ENCODE data around the gene PLEKHO1.
A peak's percentile ranks its signal among the peaks of the same experiment; 100 is the strongest.
"Not testable (repeated sequence)": the region's sequence is repeated elsewhere in the genome, so short reads cannot be mapped to it uniquely, and the experiment has no call there.

The PLEKHO1 gene, protein sequence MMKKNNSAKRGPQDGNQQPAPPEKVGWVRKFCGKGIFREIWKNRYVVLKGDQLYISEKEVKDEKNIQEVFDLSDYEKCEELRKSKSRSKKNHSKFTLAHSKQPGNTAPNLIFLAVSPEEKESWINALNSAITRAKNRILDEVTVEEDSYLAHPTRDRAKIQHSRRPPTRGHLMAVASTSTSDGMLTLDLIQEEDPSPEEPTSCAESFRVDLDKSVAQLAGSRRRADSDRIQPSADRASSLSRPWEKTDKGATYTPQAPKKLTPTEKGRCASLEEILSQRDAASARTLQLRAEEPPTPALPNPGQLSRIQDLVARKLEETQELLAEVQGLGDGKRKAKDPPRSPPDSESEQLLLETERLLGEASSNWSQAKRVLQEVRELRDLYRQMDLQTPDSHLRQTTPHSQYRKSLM

GRCh38 chr1:150149271-150150132 lies at the start of gene PLEKHO1:
TSS of gene PLEKHO1 (plus strand) at chr1:150149916. CDS start at chr1:150150258, 342 bp downstream.
- DNase-seq = peak; percentile 29 to 61

GRCh38 chr1:150102986-150103385 lies 46.7 kb upstream of the PLEKHO1 start:
- no peak for DNase-seq

DNA sequence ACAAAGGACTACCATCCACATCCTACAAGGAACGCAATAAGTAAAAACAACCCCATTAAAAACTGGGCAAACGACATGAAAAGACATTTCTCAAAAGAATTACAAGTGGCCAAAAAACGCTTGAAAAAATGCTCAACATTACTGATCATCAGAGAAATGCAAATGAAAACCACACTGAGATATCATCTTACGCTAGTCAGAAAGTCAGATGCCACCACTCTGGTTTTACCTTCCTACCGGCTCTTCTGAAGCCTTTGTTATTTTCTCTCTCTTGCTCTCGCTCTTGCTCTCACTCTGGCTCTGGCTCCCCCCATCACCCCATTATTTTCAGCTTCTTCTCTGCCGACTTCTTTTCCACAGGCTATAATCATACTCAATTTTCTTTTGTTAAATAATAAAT lies 43.4 kb upstream of the PLEKHO1 start:
- DNase-seq = no peak

DNA sequence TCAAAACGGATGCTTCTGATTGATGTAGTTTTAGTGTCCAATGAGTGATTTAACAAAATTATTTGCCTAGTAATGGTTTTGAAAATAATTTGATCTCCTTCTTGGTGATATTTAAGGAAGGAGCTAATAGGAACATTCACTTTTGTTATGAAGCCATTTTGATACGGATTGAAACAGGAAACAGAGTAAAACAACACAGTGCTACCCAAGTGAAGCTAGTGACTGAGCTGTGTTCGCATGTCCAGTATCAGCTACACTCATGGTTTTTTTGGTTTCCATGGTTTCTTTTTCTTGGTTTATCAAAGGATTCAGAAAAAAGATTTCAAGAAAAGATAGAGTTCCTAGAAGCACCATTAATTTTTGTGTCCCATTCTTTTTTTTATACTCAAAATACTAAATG lies 40.1 kb upstream of the PLEKHO1 start:
- no peak for DNase-seq

GRCh38 chr1:150110116-150110515 lies 39.6 kb upstream of the PLEKHO1 start:
- no peak for DNase-seq

- DNase-seq = no peak
Observed at GRCh38 chr1:150111670-150112069, 38.0 kb upstream of the PLEKHO1 start.

DNA sequence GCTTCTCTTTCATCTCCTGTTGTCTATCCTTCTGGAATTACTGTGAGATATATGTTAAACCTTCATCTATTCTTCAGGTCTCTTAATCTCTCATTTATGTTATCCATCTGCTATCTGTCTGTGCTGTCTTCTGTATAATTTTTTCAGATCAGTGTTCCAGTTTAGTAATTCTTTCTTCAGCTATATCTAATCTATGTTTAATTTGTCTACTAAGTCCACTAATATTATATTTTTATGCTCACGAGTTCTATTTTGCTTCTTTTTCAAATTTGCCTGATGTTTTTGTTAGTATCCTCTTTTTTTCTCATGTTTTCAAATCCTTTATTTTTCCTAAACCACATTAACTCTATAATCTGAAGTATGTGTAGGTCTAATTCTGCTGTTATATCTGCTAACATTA lies 34.6 kb upstream of the PLEKHO1 start:
- no peak for DNase-seq

DNA sequence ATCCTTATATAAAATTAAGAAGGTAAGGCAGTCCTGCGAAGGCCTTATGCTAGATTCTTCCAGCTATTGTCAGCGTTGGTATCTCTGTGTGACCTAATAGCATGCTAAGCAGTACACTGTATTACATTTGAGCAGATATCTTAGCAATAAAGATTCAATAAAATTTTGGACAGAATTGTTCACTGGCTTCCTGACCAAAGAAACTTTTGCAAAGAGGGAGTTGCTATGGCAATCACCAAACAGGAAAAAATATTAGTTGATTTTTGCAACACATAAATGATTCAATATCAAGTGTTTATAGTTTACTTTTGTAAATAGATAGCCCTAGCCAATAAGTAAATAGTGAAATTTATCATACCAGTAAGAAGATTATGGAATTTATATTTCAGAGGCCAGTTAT lies 31.0 kb upstream of the PLEKHO1 start:
- no peak for DNase-seq

DNA sequence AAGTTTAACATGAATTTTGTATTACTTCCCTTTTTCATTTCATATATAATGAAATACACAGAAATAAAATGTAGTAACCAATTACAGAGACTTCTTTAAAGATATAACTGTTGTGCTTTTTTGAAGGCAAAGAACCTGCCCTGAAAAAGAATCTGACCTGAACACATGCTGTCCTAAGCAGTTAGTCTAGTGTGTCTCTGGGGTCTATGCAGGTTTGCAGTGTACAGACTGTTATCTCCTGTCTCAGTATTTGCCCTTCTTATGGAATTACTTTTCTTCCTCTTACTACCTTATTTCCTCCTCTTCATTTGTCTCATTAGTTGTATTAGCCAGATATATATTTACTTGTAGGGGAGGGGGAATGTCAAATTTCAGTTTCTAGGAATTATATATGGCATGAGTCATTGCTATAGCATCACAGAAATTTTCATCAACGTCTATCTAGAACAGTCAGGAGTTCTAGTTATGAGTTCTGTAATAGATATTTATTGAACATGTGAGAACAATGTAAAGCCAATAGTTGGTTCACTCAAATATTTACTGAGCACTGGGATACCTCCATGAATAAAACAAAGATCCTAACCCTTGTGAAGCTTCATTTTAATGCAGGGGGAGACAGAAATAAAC lies 28.4 kb upstream of the PLEKHO1 start:
- DNase-seq = no peak

DNA sequence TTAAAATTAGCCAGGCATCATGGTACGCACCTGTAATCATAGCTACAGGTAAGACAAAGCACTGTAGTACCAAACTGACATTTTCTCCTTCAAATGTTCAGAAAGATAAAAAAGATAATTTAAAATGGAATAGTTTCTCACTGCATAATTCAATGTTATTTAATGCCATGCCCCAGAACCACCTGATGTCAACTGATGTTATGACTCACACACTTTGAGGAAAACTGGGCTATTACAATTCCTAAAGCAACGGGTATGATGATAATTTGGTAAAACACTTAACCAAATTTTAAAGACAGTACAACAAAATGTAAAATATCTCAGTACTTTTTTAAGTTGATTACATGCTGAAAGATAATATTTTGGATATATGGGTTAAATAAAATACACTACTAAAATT lies 22.9 kb upstream of the PLEKHO1 start:
- no peak for DNase-seq

GRCh38 chr1:150127464-150127863 lies 22.3 kb upstream of the PLEKHO1 start:
- no peak for DNase-seq

GRCh38 chr1:150127868-150128267 lies 21.8 kb upstream of the PLEKHO1 start:
- DNase-seq = no peak

DNA sequence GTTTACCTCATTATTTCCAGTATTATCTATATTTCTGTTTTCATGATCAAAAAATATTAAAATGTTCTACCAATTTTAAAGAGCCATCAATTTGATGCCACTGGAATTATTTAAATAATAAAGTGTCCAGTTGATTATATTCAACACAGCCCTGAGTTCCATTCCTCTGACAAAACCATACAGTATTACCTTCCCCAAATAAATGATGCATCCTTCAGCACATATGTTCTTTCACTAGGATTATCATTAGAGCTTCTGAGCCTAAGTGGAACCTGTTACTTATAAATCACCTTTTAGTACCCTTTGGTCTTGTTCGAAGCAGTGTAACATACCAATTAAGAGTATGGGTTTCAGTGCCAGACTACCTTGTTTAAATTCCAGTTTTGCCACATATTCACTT lies 17.3 kb upstream of the PLEKHO1 start:
- no peak for DNase-seq

- DNase-seq = no peak
Observed at GRCh38 chr1:150134537-150134936, 15.2 kb upstream of the PLEKHO1 start.

DNA sequence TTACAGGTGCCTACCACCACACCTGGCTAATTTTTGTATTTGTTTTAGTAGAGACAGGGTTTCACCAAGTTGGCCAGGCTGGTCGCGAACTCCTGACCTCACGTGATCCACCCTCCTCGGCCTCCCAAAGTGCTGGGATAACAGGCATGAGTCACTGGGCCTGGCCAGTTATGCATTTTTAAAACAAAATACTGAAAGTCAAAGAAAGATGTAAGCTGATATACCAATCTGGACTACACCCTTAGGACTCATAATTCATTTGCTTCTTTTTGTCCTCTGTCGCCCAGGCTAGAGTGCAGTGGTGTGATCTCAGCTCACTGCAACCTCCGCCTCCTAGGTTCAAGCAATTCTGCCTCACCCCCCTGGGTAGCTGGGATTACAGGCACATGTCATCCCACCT lies 14.3 kb upstream of the PLEKHO1 start:
- DNase-seq = not testable (repeated sequence)

GRCh38 chr1:150138044-150138443 lies 11.7 kb upstream of the PLEKHO1 start:
- no peak for DNase-seq

GRCh38 chr1:150141452-150141851 lies 8.3 kb upstream of the PLEKHO1 start:
- DNase-seq = no peak

DNA sequence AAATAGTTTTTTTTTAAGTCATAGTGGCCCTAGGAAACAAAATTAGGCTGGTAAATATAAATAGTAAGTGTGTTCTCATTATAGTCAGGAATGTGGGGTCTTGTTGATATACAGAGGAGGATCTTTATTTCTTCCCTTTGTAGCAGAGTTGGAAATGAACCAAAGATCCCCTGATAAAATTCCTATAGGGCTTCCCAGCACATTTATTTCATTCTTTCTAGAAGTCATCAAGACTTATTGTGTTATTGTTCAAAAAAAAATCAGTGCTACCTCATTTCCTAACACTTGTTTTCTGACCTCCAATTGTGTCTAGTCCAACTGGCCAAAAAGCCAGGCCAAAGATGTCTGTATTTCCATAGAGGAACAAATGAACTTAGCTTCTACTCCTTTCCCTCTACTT lies 7.6 kb upstream of the PLEKHO1 start:
- DNase-seq = no peak

- no peak for DNase-seq
Observed at GRCh38 chr1:150144606-150145005, 5.1 kb upstream of the PLEKHO1 start.

DNA sequence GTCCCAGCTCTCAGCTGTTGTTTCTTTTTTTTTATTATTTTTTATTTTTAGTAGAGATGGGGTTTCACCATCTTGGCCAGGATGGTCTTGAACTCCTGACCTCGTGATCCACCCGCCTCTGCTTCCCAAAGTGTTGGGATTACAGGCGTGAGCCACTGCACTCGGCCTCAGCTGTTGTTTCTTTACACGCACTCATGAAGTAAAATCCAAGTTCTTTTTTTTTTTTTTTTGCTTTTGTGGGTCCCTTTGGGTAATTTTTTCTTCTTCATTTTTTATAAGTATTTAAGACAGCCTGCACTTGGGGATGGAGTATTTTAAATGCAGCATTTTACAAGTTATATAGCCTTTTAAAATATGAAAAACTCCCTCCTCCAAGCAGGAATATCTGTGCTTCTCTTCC lies 3.7 kb upstream of the PLEKHO1 start:
- DNase-seq = not testable (repeated sequence)

- DNase-seq = no peak
Observed at GRCh38 chr1:150146849-150147542, 2.7 kb upstream of the PLEKHO1 start.

- no peak for DNase-seq
Observed at GRCh38 chr1:150148837-150149270, 862 bp upstream of the PLEKHO1 start.

Data from NCI-H524 (cell line).